CD4-positive, alpha-beta T cell (primary cell): ENCODE data around the gene BTNL9. TPM values are rescaled to one million over a fixed set of nuclear protein-coding genes. Genes with fewer than 3 reads are reported as not detected.

ENCODE experiments used
- ATAC-seq: fragments of 200-7000 bp; cut with Tn5 transposase; one replicate; pipeline ENCODE4 v1.10.0; 2022; ENCODE audit warnings: mild to moderate bottlenecking; ENCODE audit not compliant: poor library complexity
- CTCF ChIA-PET: fragments of 350-600 bp; sonication (Branson Sonifier 250); formaldehyde crosslinking; loops from one replicate; lab custom pipeline; 2021; ENCODE audit warnings: antibody characterized with exemption, inconsistent platforms; lab: Charles Lee
- POLR2A ChIA-PET: fragments of 350-600 bp; sonication (Branson Sonifier 250); formaldehyde crosslinking; loops from one replicate; lab custom pipeline; 2021; ENCODE audit warnings: antibody characterized with exemption, inconsistent platforms; lab: Charles Lee
- DNase-seq, 14 experiments: peaks; one replicate each; pipeline ENCODE4 v3.0.0-alpha.2; 2013 to 2020; ENCODE audit warnings: mixed read lengths in 2 of 14
- H3K27ac ChIP-seq, 2 donors: one replicate each; pipeline versions ENCODE4 v1.5.1 to v1.7.0; 2013; ENCODE audit warnings: low read length in 2 of 2, low read depth in 1 of 2, mild to moderate bottlenecking in 1 of 2
- H3K27me3 ChIP-seq, 2 experiments: 1 replicate in 1 of 2; 2 replicates in 1 of 2; pipeline versions ENCODE4 v1.6.1 to v1.7.0; 2013; ENCODE audit warnings: low read length in 2 of 2, control low read depth in 1 of 2, mild to moderate bottlenecking in 1 of 2, moderate library complexity in 1 of 2; ENCODE audit not compliant: insufficient read depth in 2 of 2, control insufficient read depth in 1 of 2
- H3K36me3 ChIP-seq: one replicate; pipeline ENCODE4 v1.6.1; 2013; ENCODE audit warnings: low read length, control low read depth; ENCODE audit not compliant: insufficient read depth
- H3K4me1 ChIP-seq: one replicate; pipeline ENCODE4 v1.6.1; 2013; ENCODE audit warnings: low read length, control low read depth; ENCODE audit not compliant: insufficient read depth
- H3K4me3 ChIP-seq: one replicate; pipeline ENCODE4 v1.5.1; 2013; ENCODE audit warnings: mild to moderate bottlenecking, low read length, moderate library complexity
- H3K9me3 ChIP-seq, 2 experiments: 1 replicate in 1 of 2; 2 replicates in 1 of 2; pipeline versions ENCODE4 v1.6.1 to v1.7.0; 2013; ENCODE audit warnings: low read length in 2 of 2, mild to moderate bottlenecking in 2 of 2, control low read depth in 1 of 2, moderate library complexity in 1 of 2; ENCODE audit not compliant: control insufficient read depth in 1 of 2, insufficient read depth in 1 of 2
- H3K27ac Mint-ChIP-seq: one replicate; pipeline ENCODE4 v1.8.0; 2020; ENCODE audit warnings: mixed read lengths
- H3K27me3 Mint-ChIP-seq: one replicate; pipeline ENCODE4 v1.8.0; 2021; ENCODE audit warnings: mixed read lengths
- H3K36me3 Mint-ChIP-seq: one replicate; pipeline ENCODE4 v1.8.0; 2021; ENCODE audit warnings: low read depth, mixed read lengths
- H3K4me1 Mint-ChIP-seq: one replicate; pipeline ENCODE4 v1.8.0; 2021; ENCODE audit warnings: low read depth, mixed read lengths
- H3K4me3 Mint-ChIP-seq: one replicate; pipeline ENCODE4 v1.8.0; 2020; ENCODE audit warnings: mild to moderate bottlenecking, mixed read lengths
- H3K9me3 Mint-ChIP-seq: one replicate; pipeline ENCODE4 v1.8.0; 2020; ENCODE audit warnings: mixed read lengths
- intact Hi-C, 2 experiments: fragments of 100-400 bp; cut with DNase I in 1 of 2; cut with micrococcal nuclease in 1 of 2; formaldehyde crosslinking; loops; one replicate each; pipeline versions ENCODE4 v1.15.1 to v1.9.0; 2023 to 2025; cut with DNase I, micrococcal nuclease
- total RNA-seq, 174 experiments: library from RNA in 2 of 174; stranded (reverse) in 2 of 174; gene quantifications; one replicate each; pipeline ENCODE4 v1.2.3 and lab custom pipeline; 2021 to 2026
- TF ChIP-seq, protein P1 (sequence below): fragments of 200-600 bp; IDR thresholded peaks from one replicate; pipeline ENCODE4 v1.8.0; 2022; ENCODE audit warnings: antibody characterized with exemption, mild to moderate bottlenecking

BTNL9 gene
- total RNA-seq, 2 experiments from 2014 or later, result not detected

DNA sequence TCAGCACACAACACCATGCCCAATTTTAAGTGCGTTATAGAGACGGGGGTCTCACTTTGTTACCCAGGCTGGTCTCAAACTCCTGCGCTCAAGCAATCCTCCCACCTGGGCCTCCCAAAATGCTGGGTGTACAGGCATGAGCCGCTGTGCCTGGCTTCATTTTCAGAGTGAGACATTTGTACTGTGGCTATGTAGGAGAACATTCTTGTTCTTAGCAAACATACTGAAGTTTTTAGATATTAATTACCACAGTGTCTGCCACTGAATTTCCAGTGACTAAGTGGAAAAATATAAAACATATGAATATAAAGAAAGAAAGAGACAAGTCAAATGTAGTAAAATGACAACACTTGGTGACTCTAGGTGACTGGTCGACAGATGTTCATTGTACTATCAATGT, 20.9 kb downstream of the BTNL9 start:
- Mint-ChIP-seq H3K27me3 (peaks cover 89% of the 10 kb centered on the region), H3K4me1 (no peaks in the 10 kb centered on the region), H3K36me3 (no peaks in the 10 kb centered on the region), H3K9me3 (no peaks in the 10 kb centered on the region), H3K4me3 (no peak overlapping the region), H3K27ac (no peak overlapping the region)
- DNase-seq (no peak), ATAC-seq (no peak)
- no peak overlapping the region for H3K4me3 ChIP-seq
- ChIA-PET POLR2A (no interaction called here), CTCF (no interaction called here)
- H3K4me1 ChIP-seq, result peaks cover 2% of the 10 kb centered on the region
- intact Hi-C loops, result no loop called here
- H3K36me3 ChIP-seq, result no peaks in the 10 kb centered on the region
- TF ChIP-seq, protein P1, sequence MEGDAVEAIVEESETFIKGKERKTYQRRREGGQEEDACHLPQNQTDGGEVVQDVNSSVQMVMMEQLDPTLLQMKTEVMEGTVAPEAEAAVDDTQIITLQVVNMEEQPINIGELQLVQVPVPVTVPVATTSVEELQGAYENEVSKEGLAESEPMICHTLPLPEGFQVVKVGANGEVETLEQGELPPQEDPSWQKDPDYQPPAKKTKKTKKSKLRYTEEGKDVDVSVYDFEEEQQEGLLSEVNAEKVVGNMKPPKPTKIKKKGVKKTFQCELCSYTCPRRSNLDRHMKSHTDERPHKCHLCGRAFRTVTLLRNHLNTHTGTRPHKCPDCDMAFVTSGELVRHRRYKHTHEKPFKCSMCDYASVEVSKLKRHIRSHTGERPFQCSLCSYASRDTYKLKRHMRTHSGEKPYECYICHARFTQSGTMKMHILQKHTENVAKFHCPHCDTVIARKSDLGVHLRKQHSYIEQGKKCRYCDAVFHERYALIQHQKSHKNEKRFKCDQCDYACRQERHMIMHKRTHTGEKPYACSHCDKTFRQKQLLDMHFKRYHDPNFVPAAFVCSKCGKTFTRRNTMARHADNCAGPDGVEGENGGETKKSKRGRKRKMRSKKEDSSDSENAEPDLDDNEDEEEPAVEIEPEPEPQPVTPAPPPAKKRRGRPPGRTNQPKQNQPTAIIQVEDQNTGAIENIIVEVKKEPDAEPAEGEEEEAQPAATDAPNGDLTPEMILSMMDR, result no peak
- peaks cover 45 to 73% of the 10 kb centered on the region in 2 experiments for H3K27me3 ChIP-seq
- H3K9me3 ChIP-seq, result peaks cover 0 to 10% of the 10 kb centered on the region in 2 experiments
- no peak overlapping the region for H3K27ac ChIP-seq

GRCh38 chr5:181061645-181062044, 21.6 kb downstream of the BTNL9 start:
- Histone ChIP-seq H3K4me1 (peaks cover 2% of the 10 kb centered on the region), H3K9me3 (peaks cover 0 to 16% of the 10 kb centered on the region in 2 experiments), H3K27me3 (peaks cover 46 to 66% of the 10 kb centered on the region in 2 experiments), H3K4me3 (no peak overlapping the region), H3K36me3 (no peaks in the 10 kb centered on the region), H3K27ac (no peak overlapping the region)
- no peaks in the 10 kb centered on the region for H3K36me3 Mint-ChIP-seq
- DNase-seq, result no peak
- H3K4me3 Mint-ChIP-seq, result no peak overlapping the region
- H3K27me3 Mint-ChIP-seq, result peaks cover 89% of the 10 kb centered on the region
- intact Hi-C loops, result no loop called here
- no peaks in the 10 kb centered on the region for H3K9me3 Mint-ChIP-seq
- CTCF ChIA-PET, result no interaction called here
- POLR2A ChIA-PET, result no interaction called here
- TF ChIP-seq, protein P1, result no peak
- H3K4me1 Mint-ChIP-seq, result no peaks in the 10 kb centered on the region
- ATAC-seq, result no peak
- no peak overlapping the region for H3K27ac Mint-ChIP-seq

- H3K27me3 Mint-ChIP-seq, result peaks cover 87% of the 10 kb centered on the region
- Histone ChIP-seq H3K9me3 (peaks cover 0 to 16% of the 10 kb centered on the region in 2 experiments), H3K27me3 (peaks cover 45 to 63% of the 10 kb centered on the region in 2 experiments), H3K36me3 (no peaks in the 10 kb centered on the region), H3K27ac (no peak overlapping the region), H3K4me3 (no peak overlapping the region), H3K4me1 (peaks cover 2% of the 10 kb centered on the region)
- no peak overlapping the region for H3K4me3 Mint-ChIP-seq
- no peak for DNase-seq
- H3K4me1 Mint-ChIP-seq, result no peaks in the 10 kb centered on the region
- ATAC-seq, result no peak
- TF ChIP-seq, protein P1, result no peak
- H3K36me3 Mint-ChIP-seq, result no peaks in the 10 kb centered on the region
- H3K9me3 Mint-ChIP-seq, result no peaks in the 10 kb centered on the region
- no peak overlapping the region for H3K27ac Mint-ChIP-seq
- intact Hi-C loops, result no loop called here
- ChIA-PET CTCF (no interaction called here), POLR2A (no interaction called here)
These were observed 22.6 kb downstream of the BTNL9 start for GRCh38 chr5:181062631-181063030.
